HG03342 (cell line): ENCODE data around the gene TMEM150A.
"Not testable (repeated sequence)": the region's sequence is repeated elsewhere in the genome, so short reads cannot be mapped to it uniquely, and the experiment has no call there.

Experiments
- ATAC-seq: cut with Tn5 transposase; IDR thresholded peaks from one replicate; pipeline ENCODE4 v1.9.1; 2021; ENCODE audit warnings: mild to moderate bottlenecking, moderate library complexity; ENCODE audit not compliant: unreplicated experiment

TMEM150A gene

GRCh38 chr2:85577386-85578242 is 24.9 kb downstream of the TMEM150A start, which contains the start of gene VAMP8:
TSS of gene VAMP8 (plus strand) at chr2:85577586. CDS start at chr2:85577647, 61 bp downstream.
- ATAC-seq = no peak

- no peak for ATAC-seq
These were observed 25.5 kb downstream of the TMEM150A start for GRCh38 chr2:85577063-85577385.

GRCh38 chr2:85575739-85576138 is 26.8 kb downstream of the TMEM150A start:
- no peak for ATAC-seq

- no peak for ATAC-seq
These were observed 36.2 kb downstream of the TMEM150A start for GRCh38 chr2:85566265-85566664.

GRCh38 chr2:85564144-85564563 is 38.3 kb downstream of the TMEM150A start:
- ATAC-seq = no peak

- peak; percentile 91 for ATAC-seq
These were observed 41.0 kb downstream of the TMEM150A start, which contains the start of gene GGCX for GRCh38 chr2:85561280-85562212. TSS of gene GGCX (minus strand) at chr2:85561493. CDS start at chr2:85561428, 65 bp downstream.

GRCh38 chr2:85560812-85561279 is 41.7 kb downstream of the TMEM150A start:
- ATAC-seq = no peak

- ATAC-seq = not testable (repeated sequence)
These were observed 42.1 kb downstream of the TMEM150A start for GRCh38 chr2:85560403-85560726.

- no peak for ATAC-seq
These were observed 44.3 kb downstream of the TMEM150A start for GRCh38 chr2:85558160-85558559.

GRCh38 chr2:85557130-85557529 is 45.4 kb downstream of the TMEM150A start:
- ATAC-seq = no peak

GRCh38 chr2:85554980-85555612 is 47.4 kb downstream of the TMEM150A start:
- ATAC-seq = no peak

GRCh38 chr2:85553184-85553583 is 49.3 kb downstream of the TMEM150A start:
- ATAC-seq = no peak

GRCh38 chr2:85551698-85552678 is 50.5 kb downstream of the TMEM150A start:
- ATAC-seq = peak; percentile 58

GRCh38 chr2:85550486-85550885 is 52.0 kb downstream of the TMEM150A start:
- ATAC-seq = no peak

GRCh38 chr2:85549826-85550225 is 52.7 kb downstream of the TMEM150A start:
- no peak for ATAC-seq

GRCh38 chr2:85549095-85549494 is 53.4 kb downstream of the TMEM150A start:
- ATAC-seq = no peak

GRCh38 chr2:85548608-85548900 is 53.9 kb downstream of the TMEM150A start:
- ATAC-seq = no peak
